ENCODE data around the gene XAGE5. TPM values are rescaled to one million over a fixed set of nuclear protein-coding genes. Genes with fewer than 3 reads are reported as not detected.
"Not testable (repeated sequence)": the region's sequence is repeated elsewhere in the genome, so short reads cannot be mapped to it uniquely, and the experiment has no call there.

XAGE5 gene

DNA sequence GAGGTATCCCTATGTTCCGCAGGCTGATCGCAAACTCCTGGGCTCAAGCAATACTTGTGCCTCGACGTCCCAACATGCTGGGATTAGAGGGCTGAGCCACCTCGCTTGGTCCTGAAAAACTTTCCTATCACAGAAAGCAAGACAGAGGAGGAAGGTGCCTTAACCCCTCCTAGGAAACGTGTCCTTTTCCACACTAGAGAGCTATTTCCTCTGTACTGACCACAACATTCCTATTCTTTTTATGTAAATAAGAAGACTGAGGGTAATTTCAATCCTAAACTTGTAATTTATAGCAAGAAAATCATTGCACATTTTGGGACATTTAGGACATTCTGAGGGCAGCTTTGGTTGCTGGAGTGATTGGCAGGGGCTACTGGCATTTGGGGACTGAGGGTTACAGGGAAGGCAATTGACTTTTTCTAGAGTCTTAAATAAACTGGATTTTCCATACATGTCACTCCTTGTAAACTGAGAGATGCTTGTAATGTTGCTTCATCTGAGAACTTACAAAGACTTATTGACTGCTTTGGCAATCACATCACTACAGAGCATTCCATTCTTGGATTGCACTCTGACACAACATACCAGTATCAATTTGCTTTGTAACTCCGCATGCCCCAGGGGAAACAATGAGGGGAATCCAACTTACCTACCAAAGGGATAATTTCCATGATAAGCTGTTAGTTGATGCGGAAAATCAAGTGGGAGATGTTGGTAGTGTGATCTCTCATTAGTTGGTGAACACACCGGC, 41.2 kb downstream of the XAGE5 start:
- H3K9ac ChIP-seq (ENCODE audit: low read depth, low read length): no peak overlapping the region
- no peak overlapping the region for H3K4me3 ChIP-seq (ENCODE audit: low read length)
- H3K27me3 ChIP-seq (ENCODE audit: control insufficient read depth, insufficient read depth, low read length): peaks cover 4% of the 10 kb centered on the region
- peaks cover 20% of the 10 kb centered on the region for H3K4me1 ChIP-seq (ENCODE audit: control insufficient read depth, insufficient read depth, low read length)
- no peaks in the 10 kb centered on the region for H3K9me3 ChIP-seq (replicated peaks; ENCODE audit: low read length)
- no peaks in the 10 kb centered on the region for H3K36me3 ChIP-seq (ENCODE audit: insufficient read depth, low read length)
- peak overlapping the region; percentile 15 for H3K4me2 ChIP-seq (ENCODE audit: low read length)

DNA sequence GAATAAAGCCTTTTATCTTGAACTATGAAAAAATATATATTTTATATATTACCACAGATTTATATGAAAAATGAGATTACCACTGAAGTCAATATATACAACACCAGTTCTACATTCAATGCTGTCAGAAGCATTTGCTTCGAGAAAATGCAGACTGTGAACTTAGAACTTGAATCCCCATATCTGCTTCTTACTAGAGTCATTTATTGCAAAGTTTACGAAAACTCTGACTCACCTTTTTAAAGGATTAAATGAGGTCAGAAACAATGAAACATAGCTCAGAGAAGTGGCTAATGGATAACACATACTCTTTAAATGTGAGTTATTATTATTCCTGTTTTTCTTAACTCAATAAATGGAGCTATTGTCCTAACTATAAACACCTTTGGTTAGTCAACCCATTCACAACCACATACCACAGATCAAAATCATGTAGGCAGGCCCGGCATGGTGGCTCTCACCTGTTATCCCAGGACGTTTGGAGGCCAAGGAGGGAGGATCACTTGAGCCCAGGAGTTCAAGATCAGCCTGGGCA, 46.0 kb downstream of the XAGE5 start:
- not testable (repeated sequence) for H3K4me2 ChIP-seq (ENCODE audit: low read length); H3K27me3 ChIP-seq (ENCODE audit: control insufficient read depth, insufficient read depth, low read length); H3K9me3 ChIP-seq (replicated peaks; ENCODE audit: low read length); H3K36me3 ChIP-seq (ENCODE audit: insufficient read depth, low read length); H3K9ac ChIP-seq (ENCODE audit: low read depth, low read length); H3K4me3 ChIP-seq (ENCODE audit: low read length)
- peaks cover 17% of the 10 kb centered on the region for H3K4me1 ChIP-seq (ENCODE audit: control insufficient read depth, insufficient read depth, low read length)

DNA sequence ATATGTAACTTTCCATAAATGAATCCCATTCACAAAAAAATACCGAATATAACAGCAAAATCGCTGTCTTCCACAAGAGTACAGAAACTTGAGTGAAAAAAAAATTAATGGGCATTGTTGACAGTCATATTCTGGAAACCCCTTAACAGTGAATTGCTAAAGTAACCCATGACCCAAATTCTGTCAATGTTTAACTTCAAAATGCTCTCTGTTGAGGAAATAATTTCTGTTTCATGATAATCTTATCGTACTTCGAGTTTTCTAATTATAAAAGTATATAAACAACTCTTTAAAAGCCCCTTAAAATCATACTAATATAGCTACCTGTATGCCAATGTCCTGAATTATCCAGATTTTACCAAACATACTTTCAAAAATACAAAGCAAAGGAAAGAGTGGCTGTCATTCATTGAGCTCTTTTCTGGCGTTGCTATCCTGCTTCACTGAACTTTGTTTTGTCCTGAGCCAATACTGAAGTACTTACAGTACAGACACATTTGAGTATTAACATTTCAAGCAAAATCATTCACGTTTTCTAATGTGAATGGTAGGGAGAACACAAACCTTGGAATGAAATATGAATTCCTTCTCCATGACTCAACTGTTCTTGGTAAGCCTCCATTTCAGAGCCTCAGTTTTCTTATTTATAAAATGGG, 54.4 kb downstream of the XAGE5 start:
- H3K9me3 ChIP-seq (replicated peaks; ENCODE audit: low read length): no peaks in the 10 kb centered on the region
- peaks cover 15% of the 10 kb centered on the region for H3K27me3 ChIP-seq (ENCODE audit: control insufficient read depth, insufficient read depth, low read length)
- no peak overlapping the region for H3K4me3 ChIP-seq (ENCODE audit: low read length)
- H3K36me3 ChIP-seq (ENCODE audit: insufficient read depth, low read length): no peaks in the 10 kb centered on the region
- H3K4me2 ChIP-seq (ENCODE audit: low read length): no peak overlapping the region
- H3K4me1 ChIP-seq (ENCODE audit: control insufficient read depth, insufficient read depth, low read length): no peaks in the 10 kb centered on the region
- H3K9ac ChIP-seq (ENCODE audit: low read depth, low read length): no peak overlapping the region

Small RNA genes within 50 kb of the gene (small RNA-seq; reads per million reads assigned to genes)
- gene AC244505.6 (not detected), gene AC244505.7 (not detected)
